GM19025 (cell line): ENCODE results near the gene POM121C.
"Not testable (repeated sequence)": the region's sequence is repeated elsewhere in the genome, so short reads cannot be mapped to it uniquely, and the experiment has no call there.

Experiments used
- ATAC-seq: cut with Tn5 transposase; IDR thresholded peaks from one replicate; pipeline ENCODE4 v1.9.1; 2021; ENCODE audit warnings: mild to moderate bottlenecking, low read depth, moderate library complexity; ENCODE audit not compliant: unreplicated experiment

Gene POM121C

DNA sequence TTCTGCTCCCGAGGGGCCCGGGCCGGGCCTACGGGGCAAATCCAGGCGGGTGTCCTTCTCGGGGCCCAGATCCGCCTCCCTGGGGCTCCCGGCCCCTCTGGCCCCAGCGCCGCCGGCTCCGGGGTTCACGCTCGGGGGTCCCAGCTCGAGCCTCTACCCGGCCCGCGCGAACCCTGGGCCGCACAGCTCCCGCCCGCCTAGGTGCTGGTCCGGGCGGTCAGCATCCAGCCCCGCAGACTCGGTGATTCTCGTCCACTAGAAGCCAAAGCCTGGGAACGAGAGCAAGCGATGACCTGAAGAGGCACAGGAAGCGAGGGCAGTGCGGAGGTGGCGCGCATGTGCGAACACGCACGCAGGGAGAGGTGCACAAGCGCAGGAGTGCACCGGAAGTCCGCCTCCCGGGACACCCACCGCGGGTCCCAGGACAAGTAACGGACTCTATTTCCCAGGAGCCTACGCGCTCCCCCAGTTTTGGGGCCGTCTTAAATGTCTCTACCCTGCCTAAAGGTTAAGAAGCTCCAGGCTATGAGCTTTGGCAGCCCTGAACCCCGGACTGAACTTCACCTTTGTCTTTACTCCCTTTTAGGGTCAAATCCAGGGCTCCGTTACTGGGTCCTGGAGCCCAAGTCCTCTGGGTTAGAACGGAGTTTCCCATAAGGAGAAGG lies at the start of gene POM121C:
POM121C (minus strand) TSS at position 321 of the 665 bp plus-strand sequence. CDS start 44,803 bp downstream, outside the sequence.
- peak; percentile 98 for ATAC-seq

DNA sequence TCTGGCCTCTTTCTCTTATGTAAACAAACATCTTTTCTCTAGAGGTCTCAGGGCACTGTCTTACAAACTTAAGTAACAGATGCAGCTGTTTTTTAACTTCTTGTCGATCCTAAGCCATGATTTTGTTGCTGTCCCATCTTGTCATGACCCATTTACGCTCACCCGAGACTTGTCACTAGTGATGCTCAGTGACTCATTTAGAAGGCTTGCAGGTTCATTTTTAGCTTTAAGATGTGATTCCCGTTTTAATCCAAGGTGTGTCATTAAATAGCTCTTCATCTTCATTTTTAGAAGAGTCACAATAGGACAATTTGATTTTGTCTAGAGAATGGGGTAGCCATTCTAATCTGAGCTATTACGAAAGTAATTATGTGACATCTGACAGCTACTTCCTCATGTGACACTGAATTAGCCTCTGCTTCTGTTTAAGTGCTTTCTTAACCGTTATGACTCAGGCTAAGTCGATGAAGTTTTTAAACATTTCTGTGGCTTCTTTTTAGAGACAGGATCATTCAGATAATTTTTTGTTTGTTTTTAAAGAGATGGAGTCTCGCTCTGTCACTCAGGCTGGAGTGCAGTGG lies 48.7 kb upstream of the POM121C start:
- ATAC-seq = no peak

DNA sequence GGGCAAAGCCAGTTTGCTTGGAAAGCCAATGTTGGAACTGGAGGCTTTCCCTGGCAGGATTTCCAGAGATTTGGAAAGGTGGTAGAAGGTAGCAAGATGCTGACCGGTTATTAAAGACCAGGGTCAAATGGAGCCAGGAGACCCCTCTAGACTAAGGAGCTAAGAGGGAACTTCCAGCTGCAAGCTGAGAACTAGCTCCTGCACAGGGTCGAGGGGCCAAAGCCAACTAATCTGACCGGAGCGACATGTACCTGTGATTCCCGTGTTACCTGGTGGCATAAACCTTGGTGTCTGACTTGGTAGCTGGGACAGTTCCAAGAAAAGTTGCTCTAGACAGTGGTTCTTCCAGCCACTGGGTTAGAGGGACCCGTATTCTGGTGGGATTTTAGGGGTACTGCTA lies 47.8 kb upstream of the POM121C start:
- ATAC-seq = no peak

DNA sequence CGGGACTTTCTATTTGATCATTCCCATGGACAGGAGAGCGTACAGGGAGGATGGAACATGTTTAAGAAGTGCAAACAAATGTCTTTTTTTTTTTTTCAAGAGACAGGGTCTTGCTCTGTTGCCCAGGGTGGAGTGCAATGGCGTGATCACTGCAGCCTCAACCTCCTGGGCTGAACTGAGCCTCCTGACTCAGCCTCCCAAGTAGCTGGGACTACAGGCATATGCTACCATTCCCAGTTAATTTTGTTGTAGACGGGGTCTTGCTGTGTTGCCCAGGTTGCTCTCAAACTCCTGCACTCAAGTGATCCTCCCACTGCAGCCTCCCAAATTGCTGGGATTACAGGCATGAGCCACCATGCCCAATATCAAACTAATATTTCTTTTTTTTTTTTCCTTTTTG lies 46.5 kb upstream of the POM121C start:
- ATAC-seq = no peak

DNA sequence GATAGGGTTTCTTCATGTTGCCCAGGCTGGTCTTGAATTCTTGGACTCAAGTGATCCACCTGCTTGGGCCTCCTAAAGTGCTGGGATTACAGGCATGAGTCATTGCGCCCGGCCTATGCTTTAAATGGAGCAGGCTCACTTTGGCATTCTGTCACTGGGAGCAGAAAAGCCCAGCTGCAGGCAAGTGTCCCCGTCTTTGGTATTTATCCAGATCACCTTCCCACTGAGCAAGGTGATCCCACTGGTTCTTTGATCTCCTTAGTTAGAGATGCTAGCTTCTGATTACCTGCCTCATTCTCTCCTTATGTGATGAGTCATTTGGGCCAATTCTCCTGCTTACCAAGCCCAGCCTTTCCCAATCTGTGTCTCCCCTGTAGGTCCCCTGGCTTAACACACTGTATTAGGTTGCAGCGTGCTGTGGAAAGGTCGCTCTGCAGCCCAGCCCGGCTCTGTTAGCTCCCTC lies 45.3 kb upstream of the POM121C start:
- no peak for ATAC-seq

DNA sequence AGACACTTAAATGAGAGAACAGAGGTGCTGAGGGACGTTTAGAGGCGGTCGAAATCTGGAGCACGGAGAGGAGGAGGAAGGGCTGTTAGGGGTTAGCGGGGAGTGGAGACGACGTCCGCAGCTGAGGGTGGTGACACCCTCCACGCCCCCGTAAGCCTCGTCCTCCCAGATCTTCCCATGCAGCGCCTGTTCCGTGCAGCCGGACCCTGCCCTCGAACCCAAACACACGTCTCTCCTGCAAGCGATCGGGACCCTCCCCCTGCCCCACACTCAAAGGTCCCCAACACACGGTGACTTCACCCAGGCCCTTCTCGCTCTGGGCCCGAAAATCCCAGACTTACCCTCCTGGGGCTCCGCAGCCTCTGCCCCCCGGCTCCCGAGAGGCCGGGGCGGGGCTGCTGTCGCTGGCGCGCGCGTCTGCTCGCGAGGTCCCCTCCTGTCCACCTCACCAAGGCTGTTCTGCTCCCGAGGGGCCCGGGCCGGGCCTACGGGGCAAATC lies 41.2 kb upstream of the POM121C start:
- not testable (repeated sequence) for ATAC-seq

DNA sequence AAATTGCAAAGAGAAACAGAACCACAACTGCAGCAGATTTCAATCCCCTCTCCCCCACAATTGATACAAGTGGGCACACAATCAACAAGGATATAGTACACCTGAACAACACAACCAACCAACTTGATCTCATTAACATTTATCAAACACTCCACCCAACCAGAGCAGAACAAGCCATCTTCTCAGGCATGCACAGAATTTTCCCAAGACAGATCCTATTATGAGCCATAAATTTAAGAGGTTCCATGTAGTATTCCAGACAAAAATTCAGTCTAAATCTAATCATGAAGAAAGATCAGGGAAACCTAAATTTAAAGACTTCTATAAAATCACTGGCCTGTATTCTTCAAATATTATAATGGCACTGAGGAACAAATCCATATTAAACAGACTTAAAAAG lies 35.6 kb upstream of the POM121C start:
- ATAC-seq = not testable (repeated sequence)

DNA sequence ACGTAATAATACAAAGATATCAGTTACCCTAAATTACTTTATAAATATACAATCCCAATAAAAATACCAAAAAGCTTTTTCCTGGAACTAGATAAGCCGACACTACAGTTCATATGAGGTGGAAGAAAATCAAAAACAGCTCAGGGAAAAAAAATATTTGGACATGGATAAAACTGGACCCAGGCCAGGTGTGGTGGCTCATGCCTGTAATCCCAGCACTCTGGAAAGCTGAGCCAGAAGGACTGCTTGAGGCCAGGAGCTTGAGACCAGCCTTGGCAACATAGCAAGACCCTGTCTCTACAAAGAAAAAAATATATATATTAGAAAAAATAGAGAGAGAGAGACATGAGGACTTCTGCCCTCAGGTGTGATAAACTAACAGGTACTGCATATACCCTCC lies 32.7 kb upstream of the POM121C start:
- ATAC-seq = not testable (repeated sequence)

DNA sequence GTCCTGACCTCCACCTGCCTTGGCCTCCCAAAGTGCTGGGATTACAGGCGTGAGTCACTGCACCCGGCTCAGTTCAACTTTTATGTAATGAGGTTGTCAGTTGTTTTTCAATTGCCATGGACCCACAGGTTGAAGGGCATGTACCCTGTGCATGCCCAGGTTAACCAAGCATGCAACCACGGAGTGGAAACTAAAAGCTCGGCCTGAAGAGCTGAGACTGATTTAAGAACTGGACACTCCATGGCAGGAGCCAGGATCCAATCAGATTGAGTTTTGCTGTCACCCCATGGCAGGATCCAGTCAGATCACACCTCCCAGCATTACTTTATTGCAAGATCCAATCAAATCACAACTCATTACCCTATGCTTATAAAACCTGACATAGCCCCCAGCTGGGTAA lies 22.9 kb upstream of the POM121C start:
- not testable (repeated sequence) for ATAC-seq

DNA sequence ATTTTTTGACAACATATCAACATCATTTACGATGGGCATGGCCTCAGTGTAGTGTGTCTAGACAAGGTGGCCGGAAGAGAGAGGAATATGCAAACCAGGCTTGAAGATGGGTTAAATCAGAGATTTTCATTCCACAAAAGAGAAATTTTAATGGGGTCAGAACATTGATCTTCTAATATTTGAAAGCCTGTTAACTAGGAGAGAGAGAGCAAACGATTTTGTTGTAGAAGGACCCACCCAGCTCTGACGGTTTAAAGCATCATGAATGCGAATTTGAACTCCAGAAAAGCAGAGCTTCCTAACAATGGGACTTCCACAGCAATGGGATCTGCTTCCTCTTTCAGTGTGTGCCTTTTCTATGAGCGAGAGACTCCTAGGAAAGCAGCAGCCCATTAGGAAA lies 5.9 kb upstream of the POM121C start, which contains the start of gene SPDYE5:
SPDYE5 (plus strand) TSS at position 301 of the 400 bp plus-strand sequence. CDS start 1,728 bp downstream, outside the sequence.
- not testable (repeated sequence) for ATAC-seq

DNA sequence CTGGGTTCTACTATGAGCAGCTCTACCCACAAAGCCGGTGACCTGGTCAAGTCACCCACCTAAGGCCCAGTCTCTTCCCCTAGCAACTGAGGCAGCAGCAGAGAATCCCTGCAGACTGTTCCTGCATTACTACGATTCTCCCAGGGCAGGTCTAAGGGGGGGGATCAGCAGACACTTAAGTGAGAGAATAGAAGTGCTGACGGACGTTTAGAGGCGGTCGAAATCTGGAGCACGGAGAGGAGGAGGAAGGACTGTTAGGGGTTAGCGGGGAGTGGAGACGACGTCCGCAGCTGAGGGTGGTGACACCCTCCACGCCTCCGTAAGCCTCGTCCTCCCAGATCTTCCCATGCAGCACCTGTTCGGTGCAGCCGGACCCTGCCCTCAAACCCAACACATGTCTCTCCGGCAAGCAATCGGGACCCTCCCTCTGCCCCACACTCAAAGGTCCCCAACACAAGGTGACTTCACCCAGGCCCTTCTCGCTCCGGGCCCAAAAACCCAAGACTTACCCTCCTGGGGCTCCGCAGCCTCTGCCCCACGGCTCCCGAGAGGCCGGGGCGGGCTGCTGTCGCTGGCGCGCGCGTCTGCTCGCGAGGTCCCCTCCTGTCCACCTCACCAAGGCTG lies 632 bp downstream of the POM121C start:
- ATAC-seq = not testable (repeated sequence)

DNA sequence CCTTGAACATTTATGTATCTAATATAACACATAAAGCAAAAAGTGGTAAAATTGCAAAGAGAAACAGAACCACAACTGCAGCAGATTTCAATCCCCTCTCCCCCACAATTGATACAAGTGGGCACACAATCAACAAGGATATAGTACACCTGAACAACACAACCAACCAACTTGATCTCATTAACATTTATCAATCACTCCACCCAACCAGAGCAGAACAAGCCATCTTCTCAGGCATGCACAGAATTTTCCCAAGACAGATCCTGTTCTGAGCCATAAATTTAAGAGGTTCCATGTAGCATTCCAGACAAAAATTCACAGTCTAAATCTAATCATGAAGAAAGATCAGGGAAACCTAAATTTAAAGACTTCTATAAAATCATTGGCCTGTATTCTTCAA lies 5.8 kb downstream of the POM121C start:
- ATAC-seq = not testable (repeated sequence)

DNA sequence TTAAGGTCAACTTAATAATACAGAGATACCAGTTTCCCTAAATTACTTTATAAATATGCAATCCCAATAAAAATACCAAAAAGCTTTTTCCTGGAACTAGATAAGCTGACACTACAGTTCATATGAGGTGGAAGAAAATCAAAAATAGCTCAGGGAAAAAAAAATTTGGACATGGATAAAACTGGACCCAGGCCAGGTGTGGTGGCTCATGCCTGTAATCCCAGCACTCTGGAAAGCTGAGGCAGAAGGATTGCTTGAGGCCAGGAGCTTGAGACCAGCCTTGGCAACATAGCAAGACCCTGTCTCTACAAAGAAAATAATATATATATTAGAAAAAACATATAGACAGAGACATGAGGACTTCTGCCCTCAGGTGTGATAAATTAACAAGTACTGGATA lies 8.6 kb downstream of the POM121C start:
- ATAC-seq = not testable (repeated sequence)

DNA sequence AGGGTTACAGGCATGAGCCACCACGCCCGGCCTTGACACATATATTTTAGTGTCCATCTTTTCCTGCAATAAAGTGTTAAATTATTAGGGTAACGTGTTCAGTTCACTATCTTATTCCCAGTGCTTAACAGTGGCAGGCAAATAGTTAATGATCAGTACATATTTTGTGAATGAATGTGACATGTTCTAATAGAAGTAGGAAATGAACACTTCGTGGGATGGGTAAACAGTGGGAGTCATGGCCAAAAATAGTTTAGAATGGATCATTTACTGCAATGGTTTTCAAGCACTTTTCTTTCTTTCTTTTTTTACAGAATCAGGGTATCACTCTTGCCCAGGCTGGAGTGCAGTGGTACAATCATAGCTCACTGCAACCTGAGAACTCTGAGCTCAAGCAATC lies 15.9 kb downstream of the POM121C start:
- ATAC-seq = not testable (repeated sequence)

DNA sequence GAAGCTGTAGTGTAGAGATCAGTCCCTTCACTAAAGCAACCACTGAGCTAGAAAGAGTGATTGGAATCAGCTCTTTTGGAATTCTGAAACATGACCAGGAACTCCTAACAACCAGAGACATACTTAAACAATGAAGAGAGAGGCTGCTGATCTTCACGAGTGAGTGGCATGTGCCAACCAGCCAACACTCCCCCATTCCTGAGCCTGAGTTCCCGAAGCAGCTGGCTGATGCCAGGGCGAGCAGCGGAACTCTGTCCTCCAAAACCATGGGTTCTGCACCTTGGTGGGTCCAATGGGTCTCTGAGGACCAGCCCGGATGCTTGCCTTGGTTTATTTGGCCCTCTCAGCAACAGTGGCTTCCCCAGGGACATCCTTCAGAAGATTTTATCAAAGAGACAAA lies 25.6 kb downstream of the POM121C start:
- not testable (repeated sequence) for ATAC-seq

DNA sequence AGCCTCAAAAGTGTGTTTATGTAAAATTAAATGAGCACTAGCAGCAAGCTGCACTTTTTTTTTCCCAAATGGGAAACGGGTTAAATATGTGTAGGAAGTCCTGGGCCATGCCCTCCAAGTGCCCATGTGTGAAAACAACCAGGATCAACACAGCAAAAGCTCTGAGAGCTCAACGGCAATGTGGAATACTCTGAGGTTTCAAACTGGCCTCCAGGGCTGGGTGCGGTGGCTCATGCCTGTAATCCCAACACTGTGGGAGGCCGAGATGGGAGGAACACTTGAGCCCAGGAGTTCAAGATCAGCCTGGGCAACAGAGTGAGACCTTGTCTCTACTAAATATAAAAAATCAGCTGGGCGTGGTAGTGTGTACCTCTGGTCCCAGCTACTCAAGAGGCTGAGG lies 28.1 kb downstream of the POM121C start:
- ATAC-seq = not testable (repeated sequence)

DNA sequence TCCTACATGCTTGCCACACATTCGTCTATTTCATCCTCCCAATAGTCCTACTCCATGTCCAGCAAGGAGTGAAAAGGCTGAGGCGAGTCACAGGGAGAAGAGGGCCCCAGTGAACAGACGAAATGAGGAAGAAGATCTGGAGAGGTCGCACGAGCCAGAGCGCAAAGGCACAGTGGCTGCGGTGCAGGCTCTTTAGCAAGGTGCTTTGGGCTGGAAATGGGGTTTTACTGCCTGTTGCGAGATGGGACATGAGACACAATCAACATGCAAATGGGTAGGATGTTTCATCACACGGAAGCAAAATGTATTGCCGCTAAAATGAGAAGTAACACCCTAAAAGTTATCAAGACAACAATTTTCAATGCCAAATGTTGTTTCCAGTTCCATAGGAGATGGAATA lies 29.7 kb downstream of the POM121C start:
- not testable (repeated sequence) for ATAC-seq

DNA sequence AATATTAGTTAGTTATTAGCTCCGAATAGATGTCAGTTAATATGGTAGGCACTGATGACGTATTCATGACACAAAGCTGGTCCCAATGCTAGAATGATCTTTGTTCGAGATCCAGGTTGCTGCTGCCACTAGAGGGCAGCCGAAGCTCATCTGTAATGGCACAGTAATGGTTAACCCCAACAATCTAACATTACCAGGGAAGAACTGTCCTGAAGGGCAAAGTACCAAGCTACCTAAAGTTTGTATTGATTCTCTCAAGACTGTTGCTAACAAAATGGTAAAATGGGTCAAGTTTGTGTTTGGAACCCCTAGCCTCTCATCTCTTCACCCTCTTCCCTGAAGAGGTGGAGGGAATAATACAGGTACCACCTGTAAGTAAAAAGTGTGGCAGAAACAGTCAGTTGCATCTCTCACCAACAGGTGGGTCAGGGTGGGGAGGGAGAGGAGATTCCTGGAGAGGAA lies 33.6 kb downstream of the POM121C start:
- peak; percentile 72 for ATAC-seq

DNA sequence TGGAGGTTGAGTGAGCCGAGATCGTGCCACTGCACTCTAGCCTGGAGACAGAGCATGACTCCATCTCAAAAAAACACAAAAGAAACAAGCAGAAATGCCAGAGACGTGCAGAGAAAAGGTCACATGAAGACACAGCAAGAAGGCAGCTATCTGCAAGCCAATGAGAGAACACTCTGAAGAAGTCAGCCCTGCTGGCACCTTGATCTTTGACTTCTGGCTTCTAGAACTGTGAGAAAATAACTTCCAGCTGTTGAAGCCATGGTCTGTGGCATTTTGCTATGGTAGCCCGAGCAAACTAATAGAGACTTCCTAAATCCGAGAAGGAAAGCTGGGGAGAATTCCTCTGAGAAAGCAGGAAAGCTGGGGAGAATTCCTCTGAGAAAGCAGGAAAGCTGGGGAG lies 36.2 kb downstream of the POM121C start:
- not testable (repeated sequence) for ATAC-seq

DNA sequence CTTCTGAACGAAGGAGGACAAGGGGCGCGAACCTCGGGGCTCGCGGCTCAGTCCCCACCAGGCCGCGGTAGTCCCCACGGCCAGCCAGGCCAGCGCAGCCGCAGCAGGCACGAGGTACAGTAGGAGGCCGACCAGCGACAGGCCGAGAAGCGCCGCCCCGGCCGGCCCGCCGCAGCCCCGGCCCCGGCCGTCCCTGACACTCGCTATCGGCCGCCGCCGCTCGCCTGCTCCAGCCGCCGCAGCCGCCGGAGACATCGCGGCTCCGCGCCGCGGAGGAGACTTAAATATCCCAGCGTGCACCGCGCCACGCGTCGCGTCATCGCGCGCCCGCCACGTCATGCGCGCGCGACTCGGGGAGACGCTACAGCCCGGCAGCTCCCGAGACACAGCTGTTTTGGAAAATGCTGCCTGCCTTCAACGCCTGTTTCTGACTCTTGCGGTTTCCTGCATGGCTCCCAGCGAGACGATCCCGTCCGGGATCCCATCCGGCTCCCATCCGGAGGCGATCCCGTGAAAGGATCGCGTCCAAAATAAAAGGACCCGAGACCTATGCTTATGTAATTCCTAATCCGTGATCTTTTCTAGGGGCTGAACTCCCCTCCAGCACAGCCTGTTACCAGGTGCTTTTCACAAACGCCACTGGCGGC lies 43.5 kb downstream of the POM121C start:
- ATAC-seq = peak; percentile 90

DNA sequence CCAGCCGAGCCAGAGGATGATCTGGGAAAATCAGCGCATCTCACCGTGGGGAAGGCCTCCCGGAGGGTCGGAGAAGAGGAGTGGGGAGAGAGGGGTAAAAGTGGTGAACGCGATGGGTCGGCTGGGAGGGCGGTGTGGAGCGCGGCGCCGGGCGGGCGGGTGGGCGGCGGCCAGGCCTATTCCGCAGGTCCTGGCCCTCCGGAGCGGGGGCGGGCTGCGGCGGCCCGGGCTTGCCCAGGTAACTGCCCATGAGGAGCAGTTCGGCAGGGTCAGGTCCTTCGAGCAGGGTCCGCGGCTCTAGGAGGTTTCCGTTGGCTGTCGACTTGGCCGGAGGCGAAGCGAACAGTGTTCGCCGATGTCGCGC lies 44.0 kb downstream of the POM121C start:
- ATAC-seq = not testable (repeated sequence)
